ENCODE results near the gene PIPOX.

GRCh38 chr17:29057361-29057760 lies 14.4 kb downstream of the PIPOX start:
- no peak for TF ChIP-seq CTCF (IDR thresholded peaks at IDR 0.05)
- TF ChIP-seq POLR2A (IDR thresholded peaks at IDR 0.05; ENCODE audit: low read depth) = no peak
